Astrocyte (in vitro differentiated cells and primary cell): ENCODE measurements around the gene PFKL. TPM values are rescaled to one million over a fixed set of nuclear protein-coding genes. Genes with fewer than 3 reads are reported as not detected.

Source experiments
- DNase-seq: peaks from one replicate; pipeline ENCODE4 v3.0.0-alpha.2; 2010; ENCODE audit warnings: low read depth
- FAIRE-seq: peaks from 2 replicates; lab custom pipeline; 2011; peaks lifted over from hg19 to GRCh38; lab: Jason Lieb, UNC
- H2AFZ ChIP-seq: 2 replicates; pipeline ENCODE4 v1.6.0; 2012; ENCODE audit warnings: low read depth, low read length, inconsistent platforms
- H3K27ac ChIP-seq: 2 replicates; pipeline ENCODE4 v1.5.1; 2011; ENCODE audit warnings: low read depth, low read length, inconsistent platforms
- H3K27me3 ChIP-seq: 2 replicates; pipeline ENCODE4 v1.6.0; 2011; ENCODE audit warnings: low read length, inconsistent platforms; ENCODE audit not compliant: insufficient read depth
- H3K36me3 ChIP-seq: 2 replicates; pipeline ENCODE4 v1.5.1; 2011; ENCODE audit warnings: low read length, inconsistent platforms; ENCODE audit not compliant: insufficient read depth
- H3K4me1 ChIP-seq: 2 replicates; pipeline ENCODE4 v1.5.1; 2011; ENCODE audit warnings: low read length, inconsistent platforms; ENCODE audit not compliant: insufficient read depth
- H3K4me2 ChIP-seq: 2 replicates; pipeline ENCODE4 v1.6.0; 2012; ENCODE audit warnings: low read length, inconsistent platforms
- H3K4me3 ChIP-seq: 2 replicates; pipeline ENCODE4 v1.5.1; 2011; ENCODE audit warnings: low read depth, mild to moderate bottlenecking, low read length, inconsistent platforms; ENCODE audit not compliant: insufficient read depth
- H3K79me2 ChIP-seq: 2 replicates; pipeline ENCODE4 v1.6.0; 2012; ENCODE audit warnings: mild to moderate bottlenecking, low read length, inconsistent platforms; ENCODE audit not compliant: insufficient read depth
- H3K9ac ChIP-seq: 2 replicates; pipeline ENCODE4 v1.6.0; 2012; ENCODE audit warnings: mild to moderate bottlenecking, low read length, inconsistent platforms
- H3K9me3 ChIP-seq: 2 replicates; pipeline ENCODE4 v1.5.1; 2012; ENCODE audit warnings: low read depth, mild to moderate bottlenecking, low read length, inconsistent platforms; ENCODE audit not compliant: insufficient read depth
- H4K20me1 ChIP-seq: 2 replicates; pipeline ENCODE4 v1.6.0; 2012; ENCODE audit warnings: low read length, inconsistent platforms; ENCODE audit not compliant: insufficient read depth
- H3K27ac Mint-ChIP-seq: one replicate; pipeline ENCODE4 v1.8.0; 2021; ENCODE audit warnings: mild to moderate bottlenecking, mixed read lengths; ENCODE audit not compliant: unreplicated experiment
- H3K27me3 Mint-ChIP-seq: one replicate; pipeline ENCODE4 v1.8.0; 2021; ENCODE audit warnings: low read depth, mixed read lengths; ENCODE audit not compliant: unreplicated experiment
- H3K36me3 Mint-ChIP-seq: one replicate; pipeline ENCODE4 v1.8.0; 2021; ENCODE audit warnings: low read depth, mixed read lengths; ENCODE audit not compliant: unreplicated experiment
- H3K4me1 Mint-ChIP-seq: one replicate; pipeline ENCODE4 v1.8.0; 2021; ENCODE audit warnings: low read depth, mixed read lengths; ENCODE audit not compliant: unreplicated experiment
- H3K4me3 Mint-ChIP-seq: one replicate; pipeline ENCODE4 v1.8.0; 2021; ENCODE audit warnings: mild to moderate bottlenecking, moderate library complexity, mixed read lengths; ENCODE audit not compliant: unreplicated experiment
- H3K9me3 Mint-ChIP-seq: one replicate; pipeline ENCODE4 v1.8.0; 2021; ENCODE audit warnings: mild to moderate bottlenecking, mixed read lengths; ENCODE audit not compliant: unreplicated experiment
- CTCF ChIP-seq: IDR thresholded peaks from 2 replicates; pipeline ENCODE4 v1.5.1; 2011; ENCODE audit warnings: low read depth, mild to moderate bottlenecking, inconsistent platforms, low read length, moderate library complexity; ENCODE audit not compliant: insufficient read depth
- EZH2 ChIP-seq: IDR thresholded peaks from 2 replicates; pipeline ENCODE4 v1.6.1; 2012; ENCODE audit warnings: mild to moderate bottlenecking, low read length, inconsistent platforms; ENCODE audit not compliant: insufficient read depth
- total RNA-seq: library from RNA; stranded (reverse); gene quantifications from 2 replicates; pipeline ENCODE4 v1.2.1, GENCODE V29; 2021

The PFKL gene
- total RNA-seq, 1 donor from 2014 or later = 109 TPM

DNA sequence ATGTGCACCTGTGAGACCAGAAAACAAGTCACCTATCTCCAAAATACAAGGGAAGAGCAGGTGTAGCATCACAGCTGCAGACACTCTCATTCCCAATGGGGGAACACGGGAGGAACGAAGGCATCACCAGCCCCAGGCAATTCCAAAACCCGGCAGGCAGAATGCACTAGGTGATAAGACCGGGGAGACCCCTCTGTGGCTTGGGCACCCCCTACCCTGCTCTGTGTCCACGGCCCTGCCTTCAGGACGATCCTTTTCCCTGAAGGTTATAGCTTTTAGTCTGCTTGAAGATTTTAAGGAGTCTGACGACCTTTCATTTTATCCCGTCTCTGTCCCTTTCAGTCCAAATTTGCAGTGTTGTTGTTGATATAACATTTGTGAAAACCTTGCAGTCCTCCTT lies 72.8 kb downstream of the PFKL start:
- no peak overlapping the region for H2AFZ ChIP-seq
- H3K9ac ChIP-seq = no peak overlapping the region
- TF ChIP-seq EZH2 (no peak), CTCF (no peak)
- no peaks in the 10 kb centered on the region for H3K4me1 Mint-ChIP-seq
- no peaks in the 10 kb centered on the region for H3K36me3 ChIP-seq
- H3K79me2 ChIP-seq = no peaks in the 10 kb centered on the region
- H3K4me2 ChIP-seq = no peak overlapping the region
- H3K36me3 Mint-ChIP-seq = peaks cover 10% of the 10 kb centered on the region
- no peaks in the 10 kb centered on the region for H4K20me1 ChIP-seq
- H3K27me3 ChIP-seq = no peaks in the 10 kb centered on the region
- H3K4me1 ChIP-seq = no peaks in the 10 kb centered on the region
- DNase-seq (no peak), FAIRE-seq (no peak)
- no peak overlapping the region for H3K27ac ChIP-seq
- H3K27me3 Mint-ChIP-seq = peaks cover 61% of the 10 kb centered on the region
- H3K4me3 ChIP-seq = no peak overlapping the region
- H3K4me3 Mint-ChIP-seq = no peak overlapping the region
- H3K27ac Mint-ChIP-seq = no peak overlapping the region
- peaks cover 7% of the 10 kb centered on the region for H3K9me3 Mint-ChIP-seq
- no peaks in the 10 kb centered on the region for H3K9me3 ChIP-seq

- Histone ChIP-seq H3K4me1 (no peaks in the 10 kb centered on the region), H2AFZ (no peak overlapping the region), H3K79me2 (no peaks in the 10 kb centered on the region), H3K36me3 (no peaks in the 10 kb centered on the region), H3K9ac (no peak overlapping the region), H3K4me2 (no peak overlapping the region), H4K20me1 (no peaks in the 10 kb centered on the region), H3K27ac (no peak overlapping the region), H3K27me3 (no peaks in the 10 kb centered on the region), H3K9me3 (no peaks in the 10 kb centered on the region), H3K4me3 (no peak overlapping the region)
- DNase-seq (no peak), FAIRE-seq (no peak)
- no peak for TF ChIP-seq EZH2
- TF ChIP-seq CTCF = no peak
- H3K4me3 Mint-ChIP-seq = no peak overlapping the region
- peaks cover 10% of the 10 kb centered on the region for H3K36me3 Mint-ChIP-seq
- no peaks in the 10 kb centered on the region for H3K4me1 Mint-ChIP-seq
- H3K9me3 Mint-ChIP-seq = peaks cover 7% of the 10 kb centered on the region
- H3K27ac Mint-ChIP-seq = no peak overlapping the region
- H3K27me3 Mint-ChIP-seq = peaks cover 64% of the 10 kb centered on the region
These were observed 74.9 kb downstream of the PFKL start for GRCh38 chr21:44374601-44375280.

- H3K36me3 ChIP-seq = no peaks in the 10 kb centered on the region
- Mint-ChIP-seq H3K4me3 (no peak overlapping the region), H3K36me3 (peaks cover 10% of the 10 kb centered on the region), H3K9me3 (peaks cover 7% of the 10 kb centered on the region), H3K4me1 (no peaks in the 10 kb centered on the region), H3K27ac (no peak overlapping the region), H3K27me3 (peaks cover 67% of the 10 kb centered on the region)
- H3K79me2 ChIP-seq = no peaks in the 10 kb centered on the region
- TF ChIP-seq EZH2 (no peak), CTCF (no peak)
- no peak overlapping the region for H3K4me3 ChIP-seq
- no peak overlapping the region for H3K9ac ChIP-seq
- H4K20me1 ChIP-seq = no peaks in the 10 kb centered on the region
- DNase-seq = no peak
- no peak overlapping the region for H2AFZ ChIP-seq
- no peak overlapping the region for H3K27ac ChIP-seq
- no peak for FAIRE-seq
- H3K4me2 ChIP-seq = no peak overlapping the region
- no peaks in the 10 kb centered on the region for H3K9me3 ChIP-seq
- no peaks in the 10 kb centered on the region for H3K4me1 ChIP-seq
- no peaks in the 10 kb centered on the region for H3K27me3 ChIP-seq
These were observed 75.4 kb downstream of the PFKL start for GRCh38 chr21:44375281-44375651.
